ENCODE measurements around the gene MAP2K5.

The MAP2K5 gene

DNA sequence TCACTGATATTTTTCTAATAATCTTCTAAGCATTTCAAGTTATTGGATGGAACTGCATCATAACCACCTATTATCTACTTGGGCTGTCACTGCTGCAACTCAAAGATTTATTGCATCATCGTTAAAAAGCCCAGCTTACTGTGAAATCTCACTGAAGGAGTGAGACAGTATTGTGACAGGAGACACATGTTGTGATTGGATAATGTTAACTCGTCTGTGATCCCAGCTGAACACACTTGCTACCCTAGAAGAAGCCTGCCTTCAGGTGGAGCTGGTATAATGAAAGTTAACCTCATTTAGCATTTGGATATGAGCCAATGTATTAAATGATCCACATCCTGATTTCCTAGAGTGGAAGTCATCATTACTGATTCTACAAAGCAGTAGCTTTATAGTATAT is 138.1 kb downstream of the MAP2K5 start:
- TF ChIP-seq EZH2phosphoT487 (IDR thresholded peaks at IDR 0.05; ENCODE audit: borderline replicate concordance), result no peak
- TF ChIP-seq, protein P1, sequence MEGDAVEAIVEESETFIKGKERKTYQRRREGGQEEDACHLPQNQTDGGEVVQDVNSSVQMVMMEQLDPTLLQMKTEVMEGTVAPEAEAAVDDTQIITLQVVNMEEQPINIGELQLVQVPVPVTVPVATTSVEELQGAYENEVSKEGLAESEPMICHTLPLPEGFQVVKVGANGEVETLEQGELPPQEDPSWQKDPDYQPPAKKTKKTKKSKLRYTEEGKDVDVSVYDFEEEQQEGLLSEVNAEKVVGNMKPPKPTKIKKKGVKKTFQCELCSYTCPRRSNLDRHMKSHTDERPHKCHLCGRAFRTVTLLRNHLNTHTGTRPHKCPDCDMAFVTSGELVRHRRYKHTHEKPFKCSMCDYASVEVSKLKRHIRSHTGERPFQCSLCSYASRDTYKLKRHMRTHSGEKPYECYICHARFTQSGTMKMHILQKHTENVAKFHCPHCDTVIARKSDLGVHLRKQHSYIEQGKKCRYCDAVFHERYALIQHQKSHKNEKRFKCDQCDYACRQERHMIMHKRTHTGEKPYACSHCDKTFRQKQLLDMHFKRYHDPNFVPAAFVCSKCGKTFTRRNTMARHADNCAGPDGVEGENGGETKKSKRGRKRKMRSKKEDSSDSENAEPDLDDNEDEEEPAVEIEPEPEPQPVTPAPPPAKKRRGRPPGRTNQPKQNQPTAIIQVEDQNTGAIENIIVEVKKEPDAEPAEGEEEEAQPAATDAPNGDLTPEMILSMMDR (conservative IDR thresholded peaks at IDR 0.05; ENCODE audit: low read length), result no peak
- no peaks in the 10 kb centered on the region for H3K4me1 ChIP-seq (ENCODE audit: insufficient read depth, low read length, poor library complexity, severe bottlenecking)
- no peak overlapping the region for H3K4me3 ChIP-seq (ENCODE audit: low read length, poor library complexity, severe bottlenecking)
- H3K36me3 ChIP-seq (ENCODE audit: insufficient read depth, low read length), result peaks cover 10% of the 10 kb centered on the region; the same call in 1 of the 2 replicates
- peaks cover 21% of the 10 kb centered on the region for H3K9me3 ChIP-seq (ENCODE audit: insufficient read depth, low read depth, low read length)
- H3K9ac ChIP-seq (ENCODE audit: low read depth, low read length, poor library complexity, severe bottlenecking), result no peak overlapping the region
- no peaks in the 10 kb centered on the region for H4K20me1 ChIP-seq (ENCODE audit: insufficient read depth, low read length, poor library complexity, severe bottlenecking)
- H3K4me2 ChIP-seq (ENCODE audit: low read depth, low read length, poor library complexity, severe bottlenecking), result no peak overlapping the region
- no peak overlapping the region for H2AFZ ChIP-seq (ENCODE audit: low read length)
- no peaks in the 10 kb centered on the region for H3K9me2 ChIP-seq (replicated peaks; ENCODE audit: low read depth, low read length)
- no peaks in the 10 kb centered on the region for H3K79me2 ChIP-seq (ENCODE audit: insufficient read depth, low read length)
- no peaks in the 10 kb centered on the region for H3F3A ChIP-seq (ENCODE audit: low read depth)
- no peaks in the 10 kb centered on the region for H3K27me3 ChIP-seq (ENCODE audit: insufficient read depth, low read length, poor library complexity, severe bottlenecking)

DNA sequence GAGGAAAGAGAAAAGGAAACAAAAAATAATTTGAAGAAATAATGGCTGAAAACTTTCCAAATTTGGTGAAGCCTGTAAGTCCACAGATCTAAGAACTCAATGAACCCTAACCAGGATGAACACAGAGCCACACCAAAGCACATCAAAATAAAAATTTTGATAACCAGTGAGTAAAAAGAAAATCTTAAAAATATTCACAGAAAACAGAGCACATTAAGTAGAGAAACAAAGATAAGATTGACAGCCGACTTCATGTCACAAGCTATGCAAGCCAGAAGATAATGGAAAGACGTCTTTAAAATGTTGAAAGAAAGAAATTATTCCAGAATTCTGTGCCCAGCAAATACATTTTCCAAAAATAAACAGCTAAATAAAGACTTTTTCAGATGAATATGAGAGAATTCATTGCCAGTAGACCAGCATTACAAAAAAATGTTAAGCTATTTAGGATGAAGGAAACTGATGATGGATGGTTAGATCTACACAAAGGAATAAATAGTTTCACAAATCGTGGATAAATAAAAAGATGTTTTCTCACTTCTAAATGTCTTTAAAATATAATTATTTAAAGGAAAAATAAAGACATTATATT is 142.6 kb downstream of the MAP2K5 start:
- Histone ChIP-seq H3K9me3 (ENCODE audit: insufficient read depth, low read depth, low read length) (peaks cover 27% of the 10 kb centered on the region), H3K79me2 (ENCODE audit: insufficient read depth, low read length) (no peaks in the 10 kb centered on the region), H3K36me3 (ENCODE audit: insufficient read depth, low read length) (peaks cover 10% of the 10 kb centered on the region; the same call in 1 of the 2 replicates), H3F3A (ENCODE audit: low read depth) (no peaks in the 10 kb centered on the region), H3K4me1 (ENCODE audit: insufficient read depth, low read length, poor library complexity, severe bottlenecking) (no peaks in the 10 kb centered on the region), H2AFZ (ENCODE audit: low read length) (no peak overlapping the region), H3K9me2 (replicated peaks; ENCODE audit: low read depth, low read length) (no peaks in the 10 kb centered on the region), H3K27me3 (ENCODE audit: insufficient read depth, low read length, poor library complexity, severe bottlenecking) (no peaks in the 10 kb centered on the region), H4K20me1 (ENCODE audit: insufficient read depth, low read length, poor library complexity, severe bottlenecking) (no peaks in the 10 kb centered on the region), H3K4me2 (ENCODE audit: low read depth, low read length, poor library complexity, severe bottlenecking) (no peak overlapping the region), H3K4me3 (ENCODE audit: low read length, poor library complexity, severe bottlenecking) (no peak overlapping the region), H3K9ac (ENCODE audit: low read depth, low read length, poor library complexity, severe bottlenecking) (no peak overlapping the region)
- no peak for TF ChIP-seq EZH2phosphoT487 (IDR thresholded peaks at IDR 0.05; ENCODE audit: borderline replicate concordance)
- TF ChIP-seq, protein P1 (conservative IDR thresholded peaks at IDR 0.05; ENCODE audit: low read length), result no peak

DNA sequence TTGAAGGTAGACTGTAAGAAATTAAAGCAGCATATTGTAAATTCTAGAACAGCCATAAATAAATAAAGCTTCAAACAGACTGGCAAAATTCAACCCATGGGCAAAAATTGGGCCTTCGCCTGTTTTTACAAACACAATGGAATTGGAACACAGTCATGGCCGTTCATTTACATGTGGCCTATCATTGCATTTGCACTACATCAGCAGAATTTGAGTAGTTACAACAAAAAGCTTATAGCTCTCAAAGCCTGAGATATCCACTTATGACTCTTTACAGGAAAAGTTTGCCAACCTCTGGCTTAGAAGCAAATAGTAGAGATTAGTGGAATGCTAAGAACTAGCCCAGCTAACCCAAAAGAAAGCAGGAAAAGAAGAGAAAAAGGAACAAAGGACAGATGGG is 143.2 kb downstream of the MAP2K5 start:
- Histone ChIP-seq H3K9ac (ENCODE audit: low read depth, low read length, poor library complexity, severe bottlenecking) (no peak overlapping the region), H3K9me3 (ENCODE audit: insufficient read depth, low read depth, low read length) (peaks cover 27% of the 10 kb centered on the region), H3K4me3 (ENCODE audit: low read length, poor library complexity, severe bottlenecking) (no peak overlapping the region), H3K36me3 (ENCODE audit: insufficient read depth, low read length) (peaks cover 10% of the 10 kb centered on the region; the same call in 1 of the 2 replicates), H4K20me1 (ENCODE audit: insufficient read depth, low read length, poor library complexity, severe bottlenecking) (no peaks in the 10 kb centered on the region), H3K4me1 (ENCODE audit: insufficient read depth, low read length, poor library complexity, severe bottlenecking) (no peaks in the 10 kb centered on the region), H3K9me2 (replicated peaks; ENCODE audit: low read depth, low read length) (no peaks in the 10 kb centered on the region), H3F3A (ENCODE audit: low read depth) (no peaks in the 10 kb centered on the region), H3K4me2 (ENCODE audit: low read depth, low read length, poor library complexity, severe bottlenecking) (no peak overlapping the region), H3K27me3 (ENCODE audit: insufficient read depth, low read length, poor library complexity, severe bottlenecking) (no peaks in the 10 kb centered on the region), H2AFZ (ENCODE audit: low read length) (no peak overlapping the region), H3K79me2 (ENCODE audit: insufficient read depth, low read length) (no peaks in the 10 kb centered on the region)
- TF ChIP-seq EZH2phosphoT487 (IDR thresholded peaks at IDR 0.05; ENCODE audit: borderline replicate concordance), result no peak
- TF ChIP-seq, protein P1 (conservative IDR thresholded peaks at IDR 0.05; ENCODE audit: low read length), result no peak
